NT2/D1 (cell line): ENCODE measurements around the gene AHI1.

Experiments used
- DNase-seq: peaks from one replicate; pipeline ENCODE4 v3.0.0-alpha.2; 2011; ENCODE audit warnings: low read depth, low spot score
- H3K27me3 ChIP-seq: 2 replicates; pipeline ENCODE4 v1.6.0; 2011; ENCODE audit warnings: mild to moderate bottlenecking; ENCODE audit not compliant: insufficient read length, insufficient read depth
- H3K36me3 ChIP-seq: 2 replicates; pipeline ENCODE4 v1.6.1; 2011; ENCODE audit warnings: mild to moderate bottlenecking, low read length, mixed read lengths; ENCODE audit not compliant: insufficient read depth, insufficient read length
- H3K4me1 ChIP-seq: 2 replicates; pipeline ENCODE4 v1.5.1; 2011; ENCODE audit not compliant: insufficient read depth, insufficient read length
- H3K4me3 ChIP-seq: 2 replicates; pipeline ENCODE4 v1.5.1; 2011; ENCODE audit warnings: low read depth; ENCODE audit not compliant: insufficient read length
- H3K9ac ChIP-seq: 2 replicates; pipeline ENCODE4 v1.6.0; 2011; ENCODE audit warnings: low read depth; ENCODE audit not compliant: insufficient read length
- H3K9me3 ChIP-seq: 2 replicates; pipeline ENCODE4 v1.5.1; 2011; ENCODE audit warnings: mild to moderate bottlenecking, low read length; ENCODE audit not compliant: insufficient read depth
- SUZ12 ChIP-seq: IDR thresholded peaks from 2 replicates; pipeline ENCODE4 v1.6.1; 2011; ENCODE audit not compliant: insufficient read length, insufficient read depth; ENCODE audit errors: extremely low read depth
- YY1 ChIP-seq: IDR thresholded peaks from 2 replicates; pipeline ENCODE4 v1.6.1; 2011; ENCODE audit not compliant: insufficient read length, insufficient read depth
- ZNF274 ChIP-seq: IDR thresholded peaks from 2 replicates; pipeline ENCODE4 v1.6.1; 2011; ENCODE audit warnings: mild to moderate bottlenecking, low read depth, low read length

Gene AHI1

DNA sequence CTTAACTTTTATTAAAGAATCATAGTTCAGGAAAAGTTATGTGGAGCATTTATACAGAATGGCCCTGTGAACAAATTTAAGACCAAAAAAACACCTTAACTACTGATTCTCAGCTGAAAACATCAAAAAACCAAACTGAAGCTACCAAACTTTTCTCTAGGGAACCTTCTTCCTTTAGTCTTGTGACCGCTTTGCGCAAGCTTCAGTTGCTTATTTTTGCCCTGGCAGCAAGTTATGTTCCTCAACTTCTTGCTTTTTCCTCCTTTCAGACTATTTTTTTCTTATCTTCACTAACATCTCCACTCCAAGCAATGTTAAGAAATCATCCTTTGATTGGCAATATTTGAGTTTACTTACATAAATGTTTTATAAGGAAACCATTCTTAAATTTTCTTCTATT lies 216.3 kb downstream of the AHI1 start:
- DNase-seq: no peak
- Histone ChIP-seq H3K27me3 (no peaks in the 10 kb centered on the region), H3K9me3 (no peaks in the 10 kb centered on the region), H3K9ac (no peak overlapping the region), H3K4me1 (no peaks in the 10 kb centered on the region), H3K36me3 (no peaks in the 10 kb centered on the region), H3K4me3 (no peak overlapping the region)
- TF ChIP-seq YY1 (no peak), SUZ12 (no peak), ZNF274 (no peak)

DNA sequence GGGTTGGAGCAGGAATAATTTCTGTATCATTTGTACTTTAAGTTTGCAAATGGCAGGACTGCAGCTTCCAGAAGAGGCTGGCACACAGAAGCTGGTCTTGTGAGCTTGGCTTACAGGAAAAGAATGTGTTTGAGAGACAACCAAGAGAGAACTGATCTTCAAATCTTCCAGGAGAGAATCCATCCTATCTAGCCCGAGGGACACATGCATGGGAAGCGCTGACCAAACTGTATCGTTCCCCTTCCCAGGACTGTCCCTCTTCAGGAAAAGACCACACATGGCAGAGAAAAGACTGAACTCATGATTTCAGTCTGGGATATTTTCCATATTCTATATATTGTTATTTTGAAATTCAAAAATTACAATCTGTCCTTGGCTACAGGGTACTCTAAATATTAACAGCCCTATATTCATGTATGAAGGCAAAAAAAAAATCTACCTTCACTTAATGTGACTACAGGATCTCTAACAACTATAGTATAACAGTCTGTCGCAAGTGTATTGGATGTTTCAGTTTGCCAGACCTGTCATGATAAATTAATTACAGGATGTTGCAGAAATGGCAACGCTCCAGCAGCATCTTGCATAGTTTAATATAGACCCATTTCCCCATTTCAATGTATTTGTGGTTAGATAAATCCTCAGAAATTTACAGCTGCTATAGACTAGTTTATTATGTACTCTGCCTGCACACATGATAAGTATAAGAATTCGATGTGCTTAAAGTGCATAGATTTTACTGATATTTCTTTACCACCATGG lies 217.0 kb downstream of the AHI1 start:
- Histone ChIP-seq H3K9me3 (no peaks in the 10 kb centered on the region), H3K27me3 (no peaks in the 10 kb centered on the region), H3K4me3 (no peak overlapping the region), H3K9ac (no peak overlapping the region), H3K4me1 (no peaks in the 10 kb centered on the region), H3K36me3 (no peaks in the 10 kb centered on the region)
- DNase-seq: no peak
- TF ChIP-seq ZNF274 (no peak), SUZ12 (no peak)

DNA sequence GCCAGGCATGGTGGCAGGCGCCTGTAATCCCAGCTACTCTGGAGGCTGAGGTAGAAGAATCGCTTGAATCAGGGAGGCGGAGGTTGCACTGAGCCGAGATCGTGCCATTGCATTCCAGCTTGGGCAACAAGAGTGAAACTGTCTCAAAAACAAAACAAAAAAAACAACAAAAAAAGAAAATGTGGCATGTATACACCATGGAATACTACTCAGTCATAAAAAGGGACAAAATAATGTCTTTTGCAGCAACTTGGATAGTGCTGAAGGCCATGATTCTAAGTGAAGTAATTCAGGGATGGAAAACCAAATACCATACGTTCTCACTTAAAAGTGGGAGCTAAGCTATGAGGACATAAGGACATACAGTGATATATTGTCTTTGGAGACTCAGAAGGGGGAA lies 220.1 kb downstream of the AHI1 start:
- Histone ChIP-seq H3K27me3 (no peaks in the 10 kb centered on the region), H3K4me1 (no peaks in the 10 kb centered on the region), H3K9ac (no peak overlapping the region), H3K4me3 (no peak overlapping the region), H3K36me3 (no peaks in the 10 kb centered on the region), H3K9me3 (no peaks in the 10 kb centered on the region)
- no peak for DNase-seq
- TF ChIP-seq SUZ12 (no peak), ZNF274 (no peak), YY1 (no peak)

DNA sequence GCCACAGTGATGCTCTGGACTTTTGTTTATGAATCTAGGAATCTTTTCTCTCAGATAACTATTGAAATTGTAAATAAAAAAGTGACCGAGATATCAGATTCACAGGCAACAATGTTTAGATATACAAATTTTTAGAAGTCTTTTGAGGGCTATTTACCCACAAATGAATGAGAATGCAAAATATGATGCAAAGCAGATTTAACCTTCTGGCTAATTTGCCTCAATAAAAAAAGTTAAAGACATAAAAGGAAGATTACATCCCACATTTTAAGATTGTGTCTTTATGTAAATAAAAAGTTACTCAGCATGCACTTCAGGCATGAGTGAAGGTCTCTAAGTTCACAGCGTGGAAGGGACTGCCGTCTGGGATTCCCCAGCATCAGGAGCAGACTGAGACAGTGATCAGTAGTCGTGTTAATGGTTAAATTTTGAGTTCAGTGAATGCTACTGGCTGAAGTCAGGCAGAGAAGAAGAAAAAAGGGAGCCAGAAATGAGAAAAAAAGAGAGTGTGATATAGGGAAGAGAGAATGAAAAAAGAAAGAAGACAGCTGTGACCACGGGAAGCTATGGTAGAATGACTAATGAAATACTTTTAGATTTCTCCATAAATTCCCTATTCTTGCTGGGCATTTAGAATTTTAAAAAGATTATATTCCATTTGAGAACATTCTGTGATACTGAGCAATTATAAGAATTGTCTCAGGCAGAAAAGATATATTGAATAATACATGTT lies 222.8 kb downstream of the AHI1 start:
- H3K36me3 ChIP-seq: no peaks in the 10 kb centered on the region
- TF ChIP-seq SUZ12 (no peak), ZNF274 (no peak), YY1 (no peak)
- no peaks in the 10 kb centered on the region for H3K4me1 ChIP-seq
- no peak for DNase-seq
- no peaks in the 10 kb centered on the region for H3K9me3 ChIP-seq
- no peak overlapping the region for H3K9ac ChIP-seq
- H3K27me3 ChIP-seq: no peaks in the 10 kb centered on the region
- no peak overlapping the region for H3K4me3 ChIP-seq

DNA sequence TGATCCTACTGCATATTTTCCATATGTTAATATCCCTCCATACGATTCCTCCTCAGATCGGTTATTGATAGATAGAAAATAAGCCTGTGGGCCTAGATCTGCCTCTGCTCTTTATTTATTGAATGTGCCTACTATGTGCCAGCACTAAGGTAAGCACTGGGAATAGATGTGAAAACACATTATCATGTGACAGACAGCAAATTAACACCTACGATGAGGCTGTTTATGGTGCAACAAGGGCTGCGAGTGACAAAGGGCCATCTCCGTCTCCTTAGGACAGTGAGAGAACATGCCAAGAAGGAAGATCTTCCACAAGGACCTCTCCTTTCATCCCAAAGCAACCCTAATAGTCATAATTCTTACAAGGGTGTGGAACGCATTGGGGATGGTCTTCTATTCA lies 225.9 kb downstream of the AHI1 start:
- no peak for TF ChIP-seq YY1
- TF ChIP-seq ZNF274: no peak
- no peak for TF ChIP-seq SUZ12
- no peaks in the 10 kb centered on the region for H3K36me3 ChIP-seq
- no peak for DNase-seq
- H3K9ac ChIP-seq: no peak overlapping the region
- H3K4me3 ChIP-seq: no peak overlapping the region
- H3K9me3 ChIP-seq: no peaks in the 10 kb centered on the region
- no peaks in the 10 kb centered on the region for H3K27me3 ChIP-seq
- H3K4me1 ChIP-seq: no peaks in the 10 kb centered on the region

DNA sequence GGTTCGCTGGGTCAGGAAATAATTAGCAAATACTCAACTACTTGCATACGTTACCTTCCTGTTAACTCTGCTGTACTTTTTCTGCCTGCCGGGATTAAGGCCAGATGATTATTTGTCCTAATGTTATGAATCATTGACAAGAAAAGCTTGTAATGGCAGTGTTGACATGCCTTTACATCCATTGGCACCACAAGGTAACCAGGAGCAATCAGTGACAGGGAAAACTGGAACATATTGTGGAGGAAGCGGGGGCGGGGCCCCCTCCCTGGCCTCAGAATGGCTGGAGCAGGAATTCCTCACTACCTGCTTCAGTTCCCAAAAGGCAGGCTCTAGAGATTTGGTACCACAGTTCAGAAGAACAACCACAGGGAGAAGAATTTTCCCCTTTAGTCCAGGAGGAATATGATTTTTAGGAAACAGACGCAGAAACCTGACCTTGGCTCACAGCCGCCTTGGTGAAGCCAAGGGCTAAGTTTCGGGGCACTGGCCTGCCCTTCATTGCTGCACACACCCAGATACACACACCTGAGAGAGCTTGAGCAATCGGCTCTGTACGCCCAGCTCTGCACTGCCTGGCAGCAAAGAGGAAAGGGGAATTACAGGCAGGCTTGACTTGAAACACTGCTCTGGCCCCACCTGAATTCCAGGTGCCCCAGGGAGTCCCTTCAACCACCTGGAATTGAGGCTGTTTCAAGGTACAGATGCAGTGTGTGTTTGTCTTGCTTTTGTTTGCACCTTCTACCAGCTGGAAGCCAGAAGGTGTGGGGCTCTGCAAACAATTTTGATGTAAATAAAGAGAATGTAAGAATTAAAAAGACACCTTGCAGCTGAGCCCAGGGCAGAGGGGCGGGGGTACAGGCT lies 226.6 kb downstream of the AHI1 start:
- no peak for TF ChIP-seq SUZ12
- no peak for TF ChIP-seq ZNF274
- Histone ChIP-seq H3K36me3 (no peaks in the 10 kb centered on the region), H3K4me1 (no peaks in the 10 kb centered on the region), H3K4me3 (no peak overlapping the region), H3K9me3 (no peaks in the 10 kb centered on the region), H3K27me3 (no peaks in the 10 kb centered on the region), H3K9ac (no peak overlapping the region)
- DNase-seq: no peak

DNA sequence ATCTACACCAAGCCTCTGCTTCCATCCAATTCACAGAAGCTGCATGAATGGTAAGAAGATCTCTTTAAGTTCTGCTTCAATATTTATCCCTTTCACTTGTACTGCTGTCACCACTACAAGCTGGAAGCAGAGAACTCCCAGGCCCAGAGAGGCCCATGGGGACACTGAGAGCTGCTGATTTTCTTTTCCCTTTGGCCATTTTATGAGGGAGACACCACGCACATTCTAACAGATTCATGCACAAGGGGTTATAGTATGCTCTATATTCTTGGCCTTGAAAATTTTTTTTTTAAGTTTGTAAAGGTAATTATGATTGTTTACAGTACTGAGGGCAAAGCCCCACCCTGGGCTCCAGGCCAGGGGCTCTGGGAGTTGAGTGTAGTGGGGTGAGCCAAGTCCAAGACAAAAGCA lies 228.1 kb downstream of the AHI1 start:
- DNase-seq: no peak
- Histone ChIP-seq H3K27me3 (no peaks in the 10 kb centered on the region), H3K9me3 (no peaks in the 10 kb centered on the region), H3K4me1 (no peaks in the 10 kb centered on the region), H3K4me3 (no peak overlapping the region), H3K9ac (no peak overlapping the region), H3K36me3 (no peaks in the 10 kb centered on the region)
- no peak for TF ChIP-seq ZNF274
- TF ChIP-seq SUZ12: no peak
- TF ChIP-seq YY1: no peak
